HepG2 (cell line): ENCODE results near the gene STAG3. TPM values are rescaled to one million over a fixed set of nuclear protein-coding genes. Genes with fewer than 3 reads are reported as not detected.

Experiments
- CENPT ChIP-seq: sonication (generic); formaldehyde crosslinking; IDR thresholded peaks from 2 replicates; pipeline ENCODE4 v1.8.0; 2022; ENCODE audit warnings: low read depth, mild to moderate bottlenecking, moderate library complexity, missing genetic modification reagents
- CSRNP1 ChIP-seq: sonication (generic); formaldehyde crosslinking; IDR thresholded peaks from 2 replicates; pipeline ENCODE4 v1.8.1; 2023; ENCODE audit warnings: mild to moderate bottlenecking, missing genetic modification reagents
- FOXA1 ChIP-seq, 2 experiments: fragments of 450-650 bp in 1 of 2; sonication (generic) in 1 of 2; formaldehyde crosslinking in 1 of 2; IDR thresholded peaks; 2 replicates each; pipeline versions ENCODE4 v1.4.0 to v1.6.1; 2016 to 2020; ENCODE audit warnings: missing genetic modification reagents in 1 of 2
- HCFC1 ChIP-seq: fragments of 150-350 bp; IDR thresholded peaks from 2 replicates; pipeline ENCODE4 v1.6.1; 2014; ENCODE audit warnings: low read depth, low read length
- HNRNPLL ChIP-seq: fragments of 200-400 bp; formaldehyde crosslinking; IDR thresholded peaks from 2 replicates; pipeline ENCODE4 v1.6.1; 2017; ENCODE audit warnings: mild to moderate bottlenecking, low read depth, low read length; ENCODE audit not compliant: poor library complexity, severe bottlenecking
- JUNB ChIP-seq: sonication (generic); formaldehyde crosslinking; IDR thresholded peaks from 2 replicates; pipeline ENCODE4 v1.8.0; 2022; ENCODE audit warnings: missing genetic modification reagents, mild to moderate bottlenecking, borderline replicate concordance
- KDM1A ChIP-seq: IDR thresholded peaks from 2 replicates; pipeline ENCODE4 v1.6.1; 2016; ENCODE audit warnings: missing compliant biosample characterization
- MAFF ChIP-seq: IDR thresholded peaks from 2 replicates; pipeline ENCODE4 v1.6.1; 2011; ENCODE audit warnings: low read depth, low read length, improper control_type of control experiment
- NCOA2 ChIP-seq: sonication (generic); formaldehyde crosslinking; IDR thresholded peaks from 2 replicates; pipeline ENCODE4 v1.8.0; 2022; ENCODE audit warnings: inconsistent platforms
- NKX3-1 ChIP-seq: sonication (generic); formaldehyde crosslinking; IDR thresholded peaks from 2 replicates; pipeline ENCODE4 v1.5.0; 2020; ENCODE audit warnings: missing genetic modification reagents
- SIX1 ChIP-seq: sonication (generic); formaldehyde crosslinking; IDR thresholded peaks from 2 replicates; pipeline ENCODE4 v1.4.0; 2020; ENCODE audit warnings: missing genetic modification reagents, borderline replicate concordance
- SMC3 ChIP-seq: IDR thresholded peaks from 2 replicates; pipeline ENCODE4 v1.6.1; 2011; ENCODE audit warnings: low read length, improper control_type of control experiment
- TOE1 ChIP-seq: sonication (generic); formaldehyde crosslinking; IDR thresholded peaks from 2 replicates; pipeline ENCODE4 v1.4.0; 2020; ENCODE audit warnings: mild to moderate bottlenecking, missing genetic modification reagents
- XRCC5 ChIP-seq: fragments of 200-400 bp; formaldehyde crosslinking; optimal IDR thresholded peaks from 2 replicates; pipeline ENCODE3; 2017; ENCODE audit warnings: mild to moderate bottlenecking, low read length
- ZBTB8A ChIP-seq: sonication (generic); formaldehyde crosslinking; IDR thresholded peaks from 2 replicates; pipeline ENCODE4 v1.4.0; 2020; ENCODE audit warnings: mild to moderate bottlenecking, low read depth, missing genetic modification reagents, borderline replicate concordance
- ZC3H4 ChIP-seq: sonication (generic); formaldehyde crosslinking; IDR thresholded peaks from 2 replicates; pipeline ENCODE4 v1.4.0; 2020; ENCODE audit warnings: missing genetic modification reagents, borderline replicate concordance
- ZNF274 ChIP-seq: sonication (generic); formaldehyde crosslinking; IDR thresholded peaks from 2 replicates; pipeline ENCODE4 v1.5.1; 2020; ENCODE audit warnings: mild to moderate bottlenecking, missing genetic modification reagents
- ZNF317 ChIP-seq: sonication (generic); formaldehyde crosslinking; IDR thresholded peaks from 2 replicates; pipeline ENCODE4 v1.5.0; 2020; ENCODE audit warnings: mild to moderate bottlenecking, missing genetic modification reagents
- ZNF331 ChIP-seq: sonication (generic); formaldehyde crosslinking; IDR thresholded peaks from 2 replicates; pipeline ENCODE4 v1.4.0; 2020; ENCODE audit warnings: missing genetic modification reagents
- ZNF709 ChIP-seq: sonication (generic); formaldehyde crosslinking; IDR thresholded peaks from 2 replicates; pipeline ENCODE4 v1.5.0; 2020; ENCODE audit warnings: mild to moderate bottlenecking, missing genetic modification reagents
- ZNF737 ChIP-seq: sonication (generic); formaldehyde crosslinking; IDR thresholded peaks from 2 replicates; pipeline ENCODE4 v1.5.0; 2020; ENCODE audit warnings: missing genetic modification reagents, mild to moderate bottlenecking, borderline replicate concordance
- polyA plus RNA-seq, 8 experiments: library from polyadenylated mRNA; depleted of rRNA in 3 of 8; stranded (reverse) in 7 of 8; unstranded in 1 of 8; fragments of >200 nt; fragmentation: Illumina TruSeq in 4 of 8; extraction: Trizol in 4 of 8; gene quantifications; 2 replicates each; pipeline versions ENCODE4 v1.2.1 to v1.2.3, GENCODE V29; 2011 to 2016; ENCODE audit warnings: low read depth in 4 of 8, missing spikeins in 1 of 8, mixed read lengths in 1 of 8; ENCODE audit not compliant: insufficient read depth in 1 of 8
- total RNA-seq, 5 experiments: library from RNA; depleted of rRNA; stranded (reverse); fragments of >200 nt; fragmentation: Illumina TruSeq; extraction: Trizol; gene quantifications; 2 replicates each; pipeline ENCODE4 v1.2.3, GENCODE V29; 2016; ENCODE audit warnings: low read depth in 1 of 5
- TF ChIP-seq, protein P1 (sequence below): sonication (generic); formaldehyde crosslinking; IDR thresholded peaks from 2 replicates; pipeline ENCODE4 v1.4.0; 2020; ENCODE audit warnings: mild to moderate bottlenecking, missing genetic modification reagents
- TF ChIP-seq, protein P2 (sequence below): fragments of 450-650 bp; IDR thresholded peaks from 2 replicates; pipeline ENCODE4 v1.6.1; 2017; ENCODE audit warnings: mild to moderate bottlenecking
- TF ChIP-seq, protein P3 (sequence below): sonication (generic); formaldehyde crosslinking; IDR thresholded peaks from 2 replicates; pipeline ENCODE4 v1.4.0; 2020; ENCODE audit warnings: missing genetic modification reagents, low read depth, mild to moderate bottlenecking, borderline replicate concordance

The STAG3 gene
- total and polyA plus RNA-seq, 2 of the 13 experiments (the other 11 are each of a cell fraction or from before 2014, with no cell fraction given), result 0.09 to 0.33 TPM

- TF ChIP-seq ZC3H4 (no peak), MAFF (0 out of 2 replicates have a peak, but pooled peaks have one; percentile 6), ZNF709 (CRISPR knock-in tag) (no peak), JUNB (peak; percentile 27; the same call in 1 of the 2 replicates), CSRNP1 (CRISPR knock-in tag) (no peak), HCFC1 (no peak), ZNF317 (CRISPR knock-in tag) (no peak), ZNF331 (CRISPR knock-in tag) (0 out of 2 replicates have a peak, but pooled peaks have one; percentile 31), ZBTB8A (CRISPR knock-in tag) (no peak), KDM1A (peak; percentile 92), SMC3 (no peak), TOE1 (CRISPR knock-in tag) (no peak), CENPT (CRISPR knock-in tag) (no peak), HNRNPLL (no peak), NKX3-1 (CRISPR knock-in tag) (no peak), NCOA2 (CRISPR knock-in tag) (peak; percentile 65), ZNF274 (CRISPR knock-in tag) (0 out of 2 replicates have a peak, but pooled peaks have one; percentile 44), SIX1 (CRISPR knock-in tag) (peak; percentile 100), ZNF737 (no peak), FOXA1 (IDR thresholded peaks at IDR 0.05) (no peak), FOXA1 (CRISPR knock-in tag; IDR thresholded peaks at IDR 0.05) (peak; percentile 94), XRCC5 (no peak)
- TF ChIP-seq, protein P1, sequence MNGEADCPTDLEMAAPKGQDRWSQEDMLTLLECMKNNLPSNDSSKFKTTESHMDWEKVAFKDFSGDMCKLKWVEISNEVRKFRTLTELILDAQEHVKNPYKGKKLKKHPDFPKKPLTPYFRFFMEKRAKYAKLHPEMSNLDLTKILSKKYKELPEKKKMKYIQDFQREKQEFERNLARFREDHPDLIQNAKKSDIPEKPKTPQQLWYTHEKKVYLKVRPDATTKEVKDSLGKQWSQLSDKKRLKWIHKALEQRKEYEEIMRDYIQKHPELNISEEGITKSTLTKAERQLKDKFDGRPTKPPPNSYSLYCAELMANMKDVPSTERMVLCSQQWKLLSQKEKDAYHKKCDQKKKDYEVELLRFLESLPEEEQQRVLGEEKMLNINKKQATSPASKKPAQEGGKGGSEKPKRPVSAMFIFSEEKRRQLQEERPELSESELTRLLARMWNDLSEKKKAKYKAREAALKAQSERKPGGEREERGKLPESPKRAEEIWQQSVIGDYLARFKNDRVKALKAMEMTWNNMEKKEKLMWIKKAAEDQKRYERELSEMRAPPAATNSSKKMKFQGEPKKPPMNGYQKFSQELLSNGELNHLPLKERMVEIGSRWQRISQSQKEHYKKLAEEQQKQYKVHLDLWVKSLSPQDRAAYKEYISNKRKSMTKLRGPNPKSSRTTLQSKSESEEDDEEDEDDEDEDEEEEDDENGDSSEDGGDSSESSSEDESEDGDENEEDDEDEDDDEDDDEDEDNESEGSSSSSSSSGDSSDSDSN (CRISPR knock-in tag), result peak; percentile 53; the same call in 1 of the 2 replicates
- TF ChIP-seq, protein P2, sequence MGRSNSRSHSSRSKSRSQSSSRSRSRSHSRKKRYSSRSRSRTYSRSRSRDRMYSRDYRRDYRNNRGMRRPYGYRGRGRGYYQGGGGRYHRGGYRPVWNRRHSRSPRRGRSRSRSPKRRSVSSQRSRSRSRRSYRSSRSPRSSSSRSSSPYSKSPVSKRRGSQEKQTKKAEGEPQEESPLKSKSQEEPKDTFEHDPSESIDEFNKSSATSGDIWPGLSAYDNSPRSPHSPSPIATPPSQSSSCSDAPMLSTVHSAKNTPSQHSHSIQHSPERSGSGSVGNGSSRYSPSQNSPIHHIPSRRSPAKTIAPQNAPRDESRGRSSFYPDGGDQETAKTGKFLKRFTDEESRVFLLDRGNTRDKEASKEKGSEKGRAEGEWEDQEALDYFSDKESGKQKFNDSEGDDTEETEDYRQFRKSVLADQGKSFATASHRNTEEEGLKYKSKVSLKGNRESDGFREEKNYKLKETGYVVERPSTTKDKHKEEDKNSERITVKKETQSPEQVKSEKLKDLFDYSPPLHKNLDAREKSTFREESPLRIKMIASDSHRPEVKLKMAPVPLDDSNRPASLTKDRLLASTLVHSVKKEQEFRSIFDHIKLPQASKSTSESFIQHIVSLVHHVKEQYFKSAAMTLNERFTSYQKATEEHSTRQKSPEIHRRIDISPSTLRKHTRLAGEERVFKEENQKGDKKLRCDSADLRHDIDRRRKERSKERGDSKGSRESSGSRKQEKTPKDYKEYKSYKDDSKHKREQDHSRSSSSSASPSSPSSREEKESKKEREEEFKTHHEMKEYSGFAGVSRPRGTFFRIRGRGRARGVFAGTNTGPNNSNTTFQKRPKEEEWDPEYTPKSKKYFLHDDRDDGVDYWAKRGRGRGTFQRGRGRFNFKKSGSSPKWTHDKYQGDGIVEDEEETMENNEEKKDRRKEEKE, result no peak
- TF ChIP-seq, protein P3, sequence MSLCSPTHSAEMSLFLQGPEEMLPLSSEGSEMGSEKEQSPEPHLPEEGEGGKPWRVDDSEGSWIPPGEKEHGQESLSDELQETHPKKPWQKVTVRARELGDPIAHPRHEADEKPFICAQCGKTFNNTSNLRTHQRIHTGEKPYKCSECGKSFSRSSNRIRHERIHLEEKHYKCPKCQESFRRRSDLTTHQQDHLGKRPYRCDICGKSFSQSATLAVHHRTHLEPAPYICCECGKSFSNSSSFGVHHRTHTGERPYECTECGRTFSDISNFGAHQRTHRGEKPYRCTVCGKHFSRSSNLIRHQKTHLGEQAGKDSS, result no peak
Measured at GRCh38 chr7:100247152-100247757, 69.5 kb downstream of the STAG3 start (continued).
